ENCODE data around the gene TTLL8.

Gene TTLL8

DNA sequence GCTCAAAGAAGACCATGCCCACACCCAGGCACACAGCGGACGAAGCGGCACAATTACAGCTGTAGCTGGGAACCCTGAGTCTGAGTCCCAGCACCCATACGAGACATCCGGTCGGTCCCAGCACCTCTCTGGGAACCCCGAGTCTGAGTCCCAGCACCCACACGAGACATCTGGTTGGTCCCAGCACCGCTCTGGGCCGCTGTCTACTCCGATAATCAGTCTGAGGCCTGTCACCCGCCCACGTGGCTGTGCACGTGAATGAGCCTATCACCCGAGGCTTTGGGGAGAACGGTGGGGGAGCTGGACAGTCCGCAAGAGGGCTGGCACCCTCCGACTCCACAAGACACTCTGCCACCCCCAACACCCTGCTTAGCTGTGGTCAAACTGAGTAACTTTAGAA is 6.2 kb downstream of the TTLL8 start:
- no peak overlapping the region for H3K4me3 ChIP-seq

GRCh38 chr22:50049299-50050195 is 8.6 kb downstream of the TTLL8 start:
- Histone ChIP-seq H3K9me3 (ENCODE audit: low read depth, low read length) (no peaks in the 10 kb centered on the region), H3K4me3 (no peak overlapping the region), H3K36me3 (ENCODE audit: insufficient read depth, low read length) (no peaks in the 10 kb centered on the region), H3K9ac (ENCODE audit: insufficient read length) (no peak overlapping the region), H3K27ac (no peak overlapping the region)
- no peak for TF ChIP-seq FOXP2 (optimal IDR thresholded peaks at IDR 0.05; ENCODE audit: control extremely low read depth, extremely low read length, insufficient read depth)
- TF ChIP-seq POLR2AphosphoS5 (IDR thresholded peaks at IDR 0.05; ENCODE audit: borderline replicate concordance, low read depth, low read length), result no peak
- no peak for TF ChIP-seq EZH2 (IDR thresholded peaks at IDR 0.05)
- no peak for DNase-seq (ENCODE audit: low read depth, low spot score)

More for the DNA sequence above, 6.2 kb downstream of the TTLL8 start:
- no peaks in the 10 kb centered on the region for H3K36me3 ChIP-seq (ENCODE audit: insufficient read depth, low read length)
- no peaks in the 10 kb centered on the region for H3K9me3 ChIP-seq (ENCODE audit: low read depth, low read length)
- H3K9ac ChIP-seq (ENCODE audit: insufficient read length), result no peak overlapping the region
- TF ChIP-seq FOXP2 (optimal IDR thresholded peaks at IDR 0.05; ENCODE audit: control extremely low read depth, extremely low read length, insufficient read depth) (no peak), EZH2 (IDR thresholded peaks at IDR 0.05) (no peak), POLR2AphosphoS5 (IDR thresholded peaks at IDR 0.05; ENCODE audit: borderline replicate concordance, low read depth, low read length) (no peak)
- no peak for DNase-seq (ENCODE audit: low read depth, low spot score)
- H3K27ac ChIP-seq, result no peak overlapping the region

DNA sequence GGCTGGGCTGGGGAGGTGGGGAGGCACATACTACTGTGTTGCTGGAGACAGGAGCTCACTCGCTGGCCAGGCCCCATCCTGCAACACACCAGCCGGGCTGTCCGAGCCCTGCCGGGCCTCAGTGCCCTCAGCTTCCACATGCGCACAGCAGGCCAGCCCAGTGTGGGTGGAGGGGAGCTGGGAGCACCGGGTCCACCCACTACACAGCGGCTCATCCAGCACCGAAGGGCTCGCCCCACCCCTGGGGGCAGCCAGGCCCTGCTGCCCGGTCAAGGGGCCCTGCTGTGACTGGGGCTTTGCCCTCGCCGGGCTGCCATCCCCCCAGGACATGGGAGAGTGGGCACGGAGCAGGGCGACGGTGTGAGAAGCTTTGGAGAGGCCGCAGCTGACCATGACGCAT is 9.3 kb downstream of the TTLL8 start:
- H3K9ac ChIP-seq (ENCODE audit: insufficient read length), result no peak overlapping the region
- TF ChIP-seq FOXP2 (optimal IDR thresholded peaks at IDR 0.05; ENCODE audit: control extremely low read depth, extremely low read length, insufficient read depth), result no peak
- TF ChIP-seq EZH2 (IDR thresholded peaks at IDR 0.05), result no peak
- TF ChIP-seq POLR2AphosphoS5 (IDR thresholded peaks at IDR 0.05; ENCODE audit: borderline replicate concordance, low read depth, low read length), result no peak
- no peak overlapping the region for H3K27ac ChIP-seq
- H3K36me3 ChIP-seq (ENCODE audit: insufficient read depth, low read length), result no peaks in the 10 kb centered on the region
- no peaks in the 10 kb centered on the region for H3K9me3 ChIP-seq (ENCODE audit: low read depth, low read length)
- DNase-seq (ENCODE audit: low read depth, low spot score), result no peak
- H3K4me3 ChIP-seq, result no peak overlapping the region

DNA sequence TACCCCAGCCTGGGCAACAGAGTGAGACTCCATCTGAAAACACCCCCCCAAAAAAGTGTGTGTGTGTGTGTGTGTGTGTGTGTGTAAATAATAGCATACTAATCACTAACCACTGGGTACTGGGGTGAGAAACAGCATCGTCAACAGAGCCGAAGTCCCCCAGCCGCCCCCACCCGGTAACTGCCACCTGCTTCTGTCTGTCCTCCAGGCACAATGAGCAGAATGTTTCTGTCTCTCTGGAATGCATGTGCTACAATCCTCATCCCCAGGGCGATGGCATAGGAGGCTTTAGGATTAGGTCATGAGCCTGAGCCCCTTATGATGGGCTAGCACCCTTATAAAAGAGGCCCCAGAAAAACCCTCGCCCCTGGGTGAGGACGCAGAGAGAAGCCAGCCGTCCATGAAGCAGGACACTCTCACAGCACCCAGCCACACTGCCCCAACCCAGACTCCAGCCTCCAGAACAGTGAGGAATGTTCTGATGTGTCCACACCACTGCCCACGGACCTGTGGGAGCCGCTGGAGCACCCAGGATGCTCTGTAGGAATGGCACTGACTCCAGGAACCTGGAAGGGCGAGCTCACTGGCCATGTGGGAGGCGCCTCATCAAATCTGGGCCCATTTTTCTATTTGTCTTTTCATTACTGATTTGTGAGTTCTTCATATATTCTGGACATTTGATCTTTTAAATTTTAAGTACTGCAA is 9.9 kb downstream of the TTLL8 start:
- H3K36me3 ChIP-seq (ENCODE audit: insufficient read depth, low read length), result no peaks in the 10 kb centered on the region
- no peaks in the 10 kb centered on the region for H3K9me3 ChIP-seq (ENCODE audit: low read depth, low read length)
- no peak overlapping the region for H3K27ac ChIP-seq
- no peak overlapping the region for H3K4me3 ChIP-seq
- no peak overlapping the region for H3K9ac ChIP-seq (ENCODE audit: insufficient read length)
- no peak for TF ChIP-seq POLR2AphosphoS5 (IDR thresholded peaks at IDR 0.05; ENCODE audit: borderline replicate concordance, low read depth, low read length)
- TF ChIP-seq FOXP2 (optimal IDR thresholded peaks at IDR 0.05; ENCODE audit: control extremely low read depth, extremely low read length, insufficient read depth), result no peak
- TF ChIP-seq EZH2 (IDR thresholded peaks at IDR 0.05), result no peak
- no peak for DNase-seq (ENCODE audit: low read depth, low spot score)

GRCh38 chr22:50047346-50047745 is 10.8 kb downstream of the TTLL8 start:
- no peak overlapping the region for H3K27ac ChIP-seq
- no peaks in the 10 kb centered on the region for H3K36me3 ChIP-seq (ENCODE audit: insufficient read depth, low read length)
- TF ChIP-seq EZH2 (IDR thresholded peaks at IDR 0.05), result no peak
- no peak for TF ChIP-seq FOXP2 (optimal IDR thresholded peaks at IDR 0.05; ENCODE audit: control extremely low read depth, extremely low read length, insufficient read depth)
- no peak for TF ChIP-seq POLR2AphosphoS5 (IDR thresholded peaks at IDR 0.05; ENCODE audit: borderline replicate concordance, low read depth, low read length)
- H3K9ac ChIP-seq (ENCODE audit: insufficient read length), result no peak overlapping the region
- no peaks in the 10 kb centered on the region for H3K9me3 ChIP-seq (ENCODE audit: low read depth, low read length)
- no peak overlapping the region for H3K4me3 ChIP-seq
- DNase-seq (ENCODE audit: low read depth, low spot score), result no peak

- Histone ChIP-seq H3K27ac (no peak overlapping the region), H3K4me3 (no peak overlapping the region), H3K9ac (ENCODE audit: insufficient read length) (no peak overlapping the region), H3K36me3 (ENCODE audit: insufficient read depth, low read length) (no peaks in the 10 kb centered on the region), H3K9me3 (ENCODE audit: low read depth, low read length) (no peaks in the 10 kb centered on the region)
- TF ChIP-seq FOXP2 (optimal IDR thresholded peaks at IDR 0.05; ENCODE audit: control extremely low read depth, extremely low read length, insufficient read depth) (no peak), EZH2 (IDR thresholded peaks at IDR 0.05) (no peak), POLR2AphosphoS5 (IDR thresholded peaks at IDR 0.05; ENCODE audit: borderline replicate concordance, low read depth, low read length) (no peak)
- no peak for DNase-seq (ENCODE audit: low read depth, low spot score)
Observed at GRCh38 chr22:50046481-50047245, 11.4 kb downstream of the TTLL8 start.

DNA sequence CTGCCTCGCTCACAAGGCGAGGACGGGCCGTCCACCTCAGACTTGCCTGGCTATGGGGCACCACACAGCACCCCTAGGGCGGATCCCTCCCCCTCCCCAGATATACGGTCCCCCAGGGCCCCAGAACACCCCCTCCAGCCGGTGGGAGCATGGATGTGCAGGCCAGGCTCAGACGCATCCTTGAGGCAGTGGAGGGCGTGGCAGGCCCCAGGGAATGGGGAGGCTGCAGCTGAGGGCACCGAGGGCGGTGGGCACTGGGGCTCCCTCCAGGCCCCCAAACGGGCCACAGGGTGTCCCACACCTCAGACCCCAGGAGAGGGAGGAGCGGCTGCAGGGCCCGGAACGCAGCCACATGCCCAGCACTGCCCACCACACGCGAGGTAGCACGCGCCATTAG is 12.1 kb downstream of the TTLL8 start:
- H3K9ac ChIP-seq (ENCODE audit: insufficient read length), result no peak overlapping the region
- H3K9me3 ChIP-seq (ENCODE audit: low read depth, low read length), result no peaks in the 10 kb centered on the region
- DNase-seq (ENCODE audit: low read depth, low spot score), result no peak
- H3K27ac ChIP-seq, result no peak overlapping the region
- no peak for TF ChIP-seq FOXP2 (optimal IDR thresholded peaks at IDR 0.05; ENCODE audit: control extremely low read depth, extremely low read length, insufficient read depth)
- no peak for TF ChIP-seq POLR2AphosphoS5 (IDR thresholded peaks at IDR 0.05; ENCODE audit: borderline replicate concordance, low read depth, low read length)
- TF ChIP-seq EZH2 (IDR thresholded peaks at IDR 0.05), result no peak
- H3K36me3 ChIP-seq (ENCODE audit: insufficient read depth, low read length), result no peaks in the 10 kb centered on the region
- no peak overlapping the region for H3K4me3 ChIP-seq
